Skeletal muscle satellite cell (primary cell): ENCODE data around the gene RHOH.
"Not testable (repeated sequence)": the region's sequence is repeated elsewhere in the genome, so short reads cannot be mapped to it uniquely, and the experiment has no call there.

Experiments
- H3K27me3 ChIP-seq: 2 replicates; pipeline ENCODE4 v1.7.0; 2013; ENCODE audit warnings: low read length; ENCODE audit not compliant: control insufficient read depth, insufficient read depth
- H3K36me3 ChIP-seq: 2 replicates; pipeline ENCODE4 v1.7.0; 2013; ENCODE audit warnings: mild to moderate bottlenecking, control low read depth, low read length; ENCODE audit not compliant: insufficient read depth
- H3K4me1 ChIP-seq: 2 replicates; pipeline ENCODE4 v1.7.0; 2013; ENCODE audit warnings: low read length; ENCODE audit not compliant: control insufficient read depth, insufficient read depth
- H3K4me2 ChIP-seq: 2 replicates; pipeline ENCODE4 v1.7.0; 2013; ENCODE audit warnings: mild to moderate bottlenecking, low read length
- H3K4me3 ChIP-seq: 2 replicates; pipeline ENCODE4 v1.7.0; 2013; ENCODE audit warnings: low read length
- H3K9ac ChIP-seq: 2 replicates; pipeline ENCODE4 v1.7.0; 2013; ENCODE audit warnings: mild to moderate bottlenecking, low read depth, low read length, moderate library complexity
- H3K9me3 ChIP-seq: replicated peaks from 2 replicates; pipeline ENCODE4 v1.7.0; 2013; ENCODE audit warnings: mild to moderate bottlenecking, control low read depth, low read length

Gene RHOH

DNA sequence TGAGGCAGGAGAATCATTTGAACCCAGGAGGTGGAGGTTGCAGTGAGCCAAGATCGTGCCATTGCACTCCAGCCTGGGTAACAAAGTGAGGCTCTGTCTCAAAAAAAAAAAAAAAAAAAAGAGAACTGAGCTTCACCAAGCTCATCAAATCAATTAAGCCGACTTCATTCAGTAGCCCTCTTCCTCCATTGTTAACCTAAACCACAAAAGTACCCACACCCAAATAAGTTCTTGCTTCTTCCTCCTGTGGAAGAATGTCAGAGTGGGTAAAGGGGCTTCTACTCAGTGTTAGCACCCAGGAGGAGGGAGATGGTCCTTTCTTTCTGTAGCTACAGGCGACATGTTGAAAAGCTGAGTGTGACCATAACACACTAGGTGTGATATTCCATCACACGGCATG lies 79.7 kb downstream of the RHOH start:
- H3K9ac ChIP-seq: no peak overlapping the region
- H3K9me3 ChIP-seq: no peaks in the 10 kb centered on the region
- no peaks in the 10 kb centered on the region for H3K27me3 ChIP-seq
- H3K4me3 ChIP-seq: no peak overlapping the region
- no peaks in the 10 kb centered on the region for H3K36me3 ChIP-seq
- no peaks in the 10 kb centered on the region for H3K4me1 ChIP-seq
- no peak overlapping the region for H3K4me2 ChIP-seq

- Histone ChIP-seq H3K9me3 (no peaks in the 10 kb centered on the region), H3K4me2 (no peak overlapping the region), H3K4me3 (no peak overlapping the region), H3K27me3 (no peaks in the 10 kb centered on the region), H3K4me1 (no peaks in the 10 kb centered on the region), H3K9ac (no peak overlapping the region), H3K36me3 (no peaks in the 10 kb centered on the region)
These were observed 83.8 kb downstream of the RHOH start for GRCh38 chr4:40280586-40280985.

GRCh38 chr4:40281099-40281498 lies 84.3 kb downstream of the RHOH start:
- no peak overlapping the region for H3K9ac ChIP-seq
- no peaks in the 10 kb centered on the region for H3K9me3 ChIP-seq
- no peaks in the 10 kb centered on the region for H3K27me3 ChIP-seq
- no peaks in the 10 kb centered on the region for H3K4me1 ChIP-seq
- H3K4me2 ChIP-seq: no peak overlapping the region
- no peaks in the 10 kb centered on the region for H3K36me3 ChIP-seq
- H3K4me3 ChIP-seq: no peak overlapping the region

- no peaks in the 10 kb centered on the region for H3K27me3 ChIP-seq
- no peaks in the 10 kb centered on the region for H3K4me1 ChIP-seq
- no peaks in the 10 kb centered on the region for H3K36me3 ChIP-seq
- H3K4me2 ChIP-seq: no peak overlapping the region
- no peak overlapping the region for H3K9ac ChIP-seq
- no peaks in the 10 kb centered on the region for H3K9me3 ChIP-seq
- no peak overlapping the region for H3K4me3 ChIP-seq
These were observed 85.1 kb downstream of the RHOH start for GRCh38 chr4:40281913-40282312.

GRCh38 chr4:40282857-40283256 lies 86.0 kb downstream of the RHOH start:
- not testable (repeated sequence) for H3K27me3 ChIP-seq, H3K4me2 ChIP-seq, H3K36me3 ChIP-seq, H3K4me1 ChIP-seq, H3K9ac ChIP-seq, H3K9me3 ChIP-seq, H3K4me3 ChIP-seq

DNA sequence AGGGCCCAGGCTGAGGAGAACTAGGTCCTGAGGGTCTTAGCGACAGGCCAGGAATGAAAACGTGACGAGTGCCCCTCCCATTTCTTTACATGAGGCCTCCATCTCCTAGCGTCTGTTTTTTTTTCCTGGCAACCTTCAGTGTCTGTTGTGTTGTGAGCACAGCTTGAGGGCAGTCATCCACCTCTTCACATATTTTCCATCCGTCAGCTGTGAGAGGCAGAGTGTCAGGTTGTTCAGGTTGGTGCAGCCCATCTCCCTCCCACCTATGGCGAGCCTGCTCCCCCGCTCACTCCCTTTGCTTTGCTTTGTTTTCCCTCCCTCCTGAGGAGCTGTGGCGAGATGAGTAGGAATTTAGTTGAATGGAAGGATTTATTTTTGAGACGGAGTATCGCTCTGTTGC lies 86.6 kb downstream of the RHOH start:
- Histone ChIP-seq H3K9me3 (no peaks in the 10 kb centered on the region), H3K9ac (no peak overlapping the region), H3K4me1 (no peaks in the 10 kb centered on the region), H3K4me2 (no peak overlapping the region), H3K4me3 (no peak overlapping the region), H3K27me3 (no peaks in the 10 kb centered on the region), H3K36me3 (no peaks in the 10 kb centered on the region)

- no peak overlapping the region for H3K4me2 ChIP-seq
- H3K4me3 ChIP-seq: no peak overlapping the region
- no peak overlapping the region for H3K9ac ChIP-seq
- H3K4me1 ChIP-seq: no peaks in the 10 kb centered on the region
- no peaks in the 10 kb centered on the region for H3K27me3 ChIP-seq
- H3K36me3 ChIP-seq: no peaks in the 10 kb centered on the region
- no peaks in the 10 kb centered on the region for H3K9me3 ChIP-seq
These were observed 87.1 kb downstream of the RHOH start for GRCh38 chr4:40283968-40284367.

GRCh38 chr4:40285692-40286091 lies 88.9 kb downstream of the RHOH start:
- no peak overlapping the region for H3K4me2 ChIP-seq
- H3K9me3 ChIP-seq: no peaks in the 10 kb centered on the region
- H3K4me3 ChIP-seq: no peak overlapping the region
- H3K27me3 ChIP-seq: no peaks in the 10 kb centered on the region
- H3K36me3 ChIP-seq: no peaks in the 10 kb centered on the region
- no peak overlapping the region for H3K9ac ChIP-seq
- no peaks in the 10 kb centered on the region for H3K4me1 ChIP-seq

DNA sequence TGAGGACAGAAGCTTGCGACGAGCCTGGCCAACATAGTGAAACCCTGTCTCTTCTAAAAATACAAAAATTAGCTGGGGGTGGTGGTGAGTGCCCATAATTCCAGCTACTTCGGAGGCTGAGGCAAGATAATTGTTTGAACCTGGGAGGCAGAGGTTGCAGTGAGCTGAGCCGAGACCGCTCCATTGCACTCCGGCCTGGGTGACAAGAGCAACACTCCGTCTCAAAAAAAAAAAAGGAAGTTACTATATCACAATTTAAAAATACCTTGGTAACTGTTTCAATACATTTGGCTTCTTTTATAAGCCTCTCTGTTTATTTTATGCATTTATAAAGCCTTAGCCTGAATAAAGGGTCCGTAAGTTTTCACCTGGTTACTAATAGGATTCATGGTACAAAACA lies 91.7 kb downstream of the RHOH start:
- no peaks in the 10 kb centered on the region for H3K36me3 ChIP-seq
- H3K4me2 ChIP-seq: no peak overlapping the region
- H3K27me3 ChIP-seq: no peaks in the 10 kb centered on the region
- H3K4me1 ChIP-seq: peaks cover 9% of the 10 kb centered on the region
- H3K4me3 ChIP-seq: no peak overlapping the region
- H3K9ac ChIP-seq: no peak overlapping the region
- H3K9me3 ChIP-seq: no peaks in the 10 kb centered on the region

DNA sequence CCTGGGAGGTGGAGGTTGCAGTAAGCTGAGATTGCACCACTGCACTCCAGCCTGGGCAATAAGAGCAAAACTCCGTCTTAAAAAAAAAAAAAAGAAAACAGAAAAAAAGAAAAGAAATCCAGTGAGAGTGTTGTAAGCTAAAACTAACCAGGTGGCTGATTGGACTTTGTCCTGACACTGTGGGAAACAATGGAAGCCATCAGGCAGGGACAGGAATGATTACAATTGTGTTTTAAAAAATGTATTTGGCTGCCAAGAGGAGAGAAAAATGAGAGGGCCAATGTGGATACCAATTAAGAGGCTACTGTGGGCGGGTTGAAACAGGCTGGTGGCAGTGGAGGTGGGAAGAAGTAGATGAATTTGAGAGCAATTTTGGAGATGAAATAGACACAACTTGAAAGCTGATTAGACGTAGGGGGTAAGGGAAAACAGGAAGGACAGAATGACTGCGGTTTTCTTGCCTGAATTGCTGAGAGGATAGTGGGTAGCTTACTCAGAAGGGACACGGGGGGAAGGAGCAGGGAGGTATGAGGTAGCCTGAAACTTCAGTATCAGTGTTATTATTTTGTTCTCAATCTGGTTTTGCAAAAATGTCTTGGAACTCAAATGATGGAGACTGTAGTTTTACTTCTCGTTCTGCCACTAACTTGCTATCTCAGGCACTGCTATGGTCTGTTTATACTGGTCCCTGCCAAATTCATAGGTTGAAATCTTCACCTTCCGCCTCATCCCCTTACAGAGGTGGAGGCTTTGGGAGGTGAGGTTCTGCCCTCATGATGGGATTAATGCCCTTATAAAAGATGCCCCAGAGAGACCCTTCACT lies 92.7 kb downstream of the RHOH start:
- peak overlapping the region; percentile 34 for H3K4me2 ChIP-seq
- no peaks in the 10 kb centered on the region for H3K36me3 ChIP-seq
- no peaks in the 10 kb centered on the region for H3K9me3 ChIP-seq
- no peak overlapping the region for H3K4me3 ChIP-seq
- H3K9ac ChIP-seq: no peak overlapping the region
- H3K27me3 ChIP-seq: no peaks in the 10 kb centered on the region
- H3K4me1 ChIP-seq: peaks cover 9% of the 10 kb centered on the region

DNA sequence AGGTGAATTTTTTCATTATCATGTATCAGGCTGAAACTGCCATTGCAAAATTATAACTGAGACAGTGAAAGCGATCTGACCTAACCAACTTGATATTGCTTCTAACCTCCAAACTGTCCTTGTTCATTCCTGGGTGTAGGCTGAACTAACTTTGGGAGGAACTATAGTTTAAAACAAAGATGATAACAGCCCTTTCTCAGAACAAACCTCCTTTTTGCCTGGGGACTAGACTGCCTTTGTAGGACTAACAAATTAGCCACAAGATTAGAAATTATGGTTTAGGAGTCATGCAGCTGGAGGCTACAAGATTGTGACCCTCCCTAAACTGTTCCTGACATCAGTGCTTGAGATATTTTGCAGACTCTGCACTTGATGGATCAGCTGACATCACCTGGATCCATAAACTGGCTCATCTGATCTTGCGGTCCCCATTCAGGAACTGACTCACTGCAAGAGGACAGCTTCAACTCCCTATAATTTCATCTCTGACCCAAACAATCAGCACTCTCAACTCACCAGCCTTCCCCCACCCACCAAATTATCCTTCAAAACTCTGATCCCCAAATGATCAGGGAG lies 93.9 kb downstream of the RHOH start:
- not testable (repeated sequence) for H3K9me3 ChIP-seq, H3K27me3 ChIP-seq, H3K36me3 ChIP-seq, H3K4me1 ChIP-seq, H3K4me2 ChIP-seq, H3K4me3 ChIP-seq, H3K9ac ChIP-seq

GRCh38 chr4:40292313-40292759 lies 95.5 kb downstream of the RHOH start:
- H3K4me2 ChIP-seq: no peak overlapping the region
- peaks cover 14% of the 10 kb centered on the region for H3K4me1 ChIP-seq
- H3K27me3 ChIP-seq: no peaks in the 10 kb centered on the region
- no peaks in the 10 kb centered on the region for H3K36me3 ChIP-seq
- H3K9ac ChIP-seq: no peak overlapping the region
- H3K4me3 ChIP-seq: no peak overlapping the region
- H3K9me3 ChIP-seq: peaks cover 6% of the 10 kb centered on the region
